OCI-LY1 (cell line): ENCODE data around the gene ANKS1A.

Experiments used
- H2AFZ ChIP-seq: fragments of 200-600 bp; sonication (generic), shearing (Covaris generic); 2 replicates; pipeline ENCODE4 v1.6.0; 2014; ENCODE audit warnings: antibody characterized with exemption, mild to moderate bottlenecking, low read length
- H3F3A ChIP-seq: fragments of 200-600 bp; sonication (generic), shearing (Covaris generic); 2 replicates; pipeline ENCODE4 v1.6.0; 2014; ENCODE audit warnings: mild to moderate bottlenecking, antibody characterized with exemption, low read length, moderate library complexity; ENCODE audit not compliant: insufficient read depth
- H3K27ac ChIP-seq: fragments of 200-600 bp; sonication (generic); 2 replicates; pipeline ENCODE4 v1.5.1; 2014; ENCODE audit warnings: low read length, mixed run types, mild to moderate bottlenecking, low read depth; ENCODE audit not compliant: poor library complexity, severe bottlenecking
- H3K27me3 ChIP-seq: fragments of 200-600 bp; sonication (generic); 2 replicates; pipeline ENCODE4 v1.6.0; 2014; ENCODE audit warnings: antibody characterized with exemption, mild to moderate bottlenecking, low read length, moderate library complexity; ENCODE audit not compliant: insufficient read depth
- H3K36me3 ChIP-seq: fragments of 200-600 bp; sonication (generic); 2 replicates; pipeline ENCODE4 v1.6.1; 2014; ENCODE audit warnings: mild to moderate bottlenecking, antibody characterized with exemption, low read length, moderate library complexity, mixed read lengths; ENCODE audit not compliant: insufficient read depth
- H3K4me1 ChIP-seq: fragments of 200-600 bp; sonication (generic); 2 replicates; pipeline ENCODE4 v1.5.1; 2014; ENCODE audit warnings: mild to moderate bottlenecking, low read length, moderate library complexity; ENCODE audit not compliant: insufficient read depth, severe bottlenecking
- H3K4me2 ChIP-seq: fragments of 200-600 bp; sonication (generic), shearing (Covaris generic); 2 replicates; pipeline ENCODE4 v1.6.1; 2014; ENCODE audit warnings: low read length
- H3K4me3 ChIP-seq: fragments of 200-600 bp; sonication (generic); 2 replicates; pipeline ENCODE4 v1.5.1; 2014; ENCODE audit warnings: low read length, low read depth, mild to moderate bottlenecking, mixed read lengths; ENCODE audit not compliant: poor library complexity, severe bottlenecking
- H3K79me2 ChIP-seq: fragments of 200-600 bp; shearing (Covaris generic); 2 replicates; pipeline ENCODE4 v1.6.1; 2016; ENCODE audit warnings: mixed run types, low read length, mixed read lengths; ENCODE audit not compliant: insufficient read depth
- H3K9ac ChIP-seq: fragments of 200-600 bp; sonication (generic), shearing (Covaris generic); 2 replicates; pipeline ENCODE4 v1.6.1; 2014; ENCODE audit warnings: mild to moderate bottlenecking, low read length, mixed read lengths
- H3K9me2 ChIP-seq: fragments of 200-600 bp; sonication (generic), shearing (Covaris generic); 2 replicates; pipeline ENCODE4 v1.6.1; 2014; ENCODE audit warnings: low read depth, mild to moderate bottlenecking, low read length, mixed read lengths
- H3K9me3 ChIP-seq: fragments of 200-600 bp; shearing (Covaris generic); 2 replicates; pipeline ENCODE4 v1.6.1; 2014; ENCODE audit warnings: low read length, mixed read lengths
- H4K20me1 ChIP-seq: fragments of 200-600 bp; sonication (generic), shearing (Covaris generic); 2 replicates; pipeline ENCODE4 v1.6.0; 2016; ENCODE audit warnings: mild to moderate bottlenecking, low read length; ENCODE audit not compliant: insufficient read depth
- CTCF ChIP-seq: fragments of 200-600 bp; sonication (generic), shearing (Covaris generic); IDR thresholded peaks from 2 replicates; pipeline ENCODE4 v1.5.1; 2017; ENCODE audit warnings: mild to moderate bottlenecking, antibody characterized with exemption, low read length, moderate library complexity, mixed read lengths
- EZH2 ChIP-seq: fragments of 200-600 bp; sonication (generic), shearing (Covaris generic); IDR thresholded peaks from 2 replicates; pipeline ENCODE4 v1.8.0; 2017; ENCODE audit warnings: borderline replicate concordance, mixed run types, mild to moderate bottlenecking, antibody characterized with exemption, low read length, moderate library complexity, mixed read lengths

Gene ANKS1A

DNA sequence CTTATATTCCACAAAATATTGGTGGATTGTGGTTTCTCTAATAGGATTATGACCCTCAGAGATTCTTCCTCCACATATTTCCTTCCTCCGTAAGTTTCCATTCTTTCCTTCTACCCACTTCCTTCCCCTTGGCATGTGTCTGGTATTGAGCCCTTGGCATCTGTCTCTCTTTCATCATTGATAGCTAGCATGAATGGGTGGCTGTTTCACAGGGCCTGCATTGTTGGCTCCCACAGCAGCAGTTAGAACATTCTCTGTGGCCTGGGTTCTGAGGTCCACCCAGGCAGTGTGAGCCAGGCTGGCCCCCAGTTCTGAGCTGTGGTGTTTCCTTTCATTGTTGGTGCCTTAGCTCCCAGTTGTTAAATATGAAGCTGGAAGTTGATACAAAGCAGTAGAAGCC is 125.3 kb downstream of the ANKS1A start:
- H3K4me3 ChIP-seq = no peak overlapping the region
- H2AFZ ChIP-seq = no peak overlapping the region
- H3F3A ChIP-seq = no peaks in the 10 kb centered on the region
- TF ChIP-seq EZH2 (no peak), CTCF (no peak)
- H3K4me2 ChIP-seq = no peak overlapping the region
- H3K27me3 ChIP-seq = no peaks in the 10 kb centered on the region
- no peaks in the 10 kb centered on the region for H3K9me2 ChIP-seq
- H3K9ac ChIP-seq = no peak overlapping the region
- H3K79me2 ChIP-seq = no peaks in the 10 kb centered on the region
- no peak overlapping the region for H3K27ac ChIP-seq
- no peaks in the 10 kb centered on the region for H4K20me1 ChIP-seq
- peaks cover 9% of the 10 kb centered on the region; the same call in 1 of the 2 replicates for H3K36me3 ChIP-seq
- H3K4me1 ChIP-seq = no peaks in the 10 kb centered on the region
- no peaks in the 10 kb centered on the region for H3K9me3 ChIP-seq

- no peak overlapping the region for H3K4me3 ChIP-seq
- no peak overlapping the region for H3K9ac ChIP-seq
- no peaks in the 10 kb centered on the region for H3K9me3 ChIP-seq
- H2AFZ ChIP-seq = no peak overlapping the region
- H3K79me2 ChIP-seq = no peaks in the 10 kb centered on the region
- no peaks in the 10 kb centered on the region for H3K27me3 ChIP-seq
- no peak for TF ChIP-seq CTCF
- TF ChIP-seq EZH2 = no peak
- H3K36me3 ChIP-seq = peaks cover 9% of the 10 kb centered on the region; the same call in 1 of the 2 replicates
- H3K27ac ChIP-seq = no peak overlapping the region
- no peaks in the 10 kb centered on the region for H3F3A ChIP-seq
- H3K4me1 ChIP-seq = no peaks in the 10 kb centered on the region
- H4K20me1 ChIP-seq = no peaks in the 10 kb centered on the region
- no peaks in the 10 kb centered on the region for H3K9me2 ChIP-seq
- no peak overlapping the region for H3K4me2 ChIP-seq
Measured at GRCh38 chr6:35014786-35015185, 125.7 kb downstream of the ANKS1A start.

DNA sequence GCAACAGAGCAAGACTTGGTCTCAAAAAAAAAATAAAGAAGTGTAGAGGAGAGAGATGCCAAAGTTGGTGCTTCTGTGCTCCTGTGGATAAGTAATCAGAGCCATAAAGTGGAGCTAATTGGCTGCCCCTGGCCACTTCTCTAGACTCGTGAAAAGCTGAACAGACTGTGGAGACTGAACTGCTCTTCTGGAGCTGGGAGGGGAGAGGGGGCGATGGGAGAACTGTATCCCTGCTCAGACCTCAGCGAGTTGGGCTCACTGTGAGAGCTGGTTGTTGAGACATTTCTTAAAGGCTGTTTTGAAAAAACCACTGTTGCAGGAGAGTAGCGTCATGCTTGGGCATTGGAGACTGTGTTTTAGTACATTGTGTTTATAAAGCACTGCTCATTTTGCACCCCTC is 126.4 kb downstream of the ANKS1A start:
- TF ChIP-seq EZH2 (no peak), CTCF (no peak)
- Histone ChIP-seq H3K36me3 (peaks cover 9% of the 10 kb centered on the region; the same call in 1 of the 2 replicates), H3K4me2 (no peak overlapping the region), H3K27me3 (no peaks in the 10 kb centered on the region), H3K27ac (no peak overlapping the region), H3K9ac (no peak overlapping the region), H3F3A (no peaks in the 10 kb centered on the region), H4K20me1 (no peaks in the 10 kb centered on the region), H3K9me3 (no peaks in the 10 kb centered on the region), H2AFZ (no peak overlapping the region), H3K4me1 (no peaks in the 10 kb centered on the region), H3K9me2 (no peaks in the 10 kb centered on the region), H3K79me2 (no peaks in the 10 kb centered on the region), H3K4me3 (no peak overlapping the region)
